D721Med (cell line): ENCODE results near the gene KNL1.

Experiments used
- DNase-seq: peaks from one replicate; pipeline ENCODE4 v3.0.0; 2011; ENCODE audit warnings: low spot score; ENCODE audit not compliant: insufficient read length
- FAIRE-seq: peaks from 2 replicates; lab custom pipeline; 2011; peaks lifted over from hg19 to GRCh38; lab: Jason Lieb, UNC
- TF ChIP-seq, protein P1 (sequence below): IDR thresholded peaks from 2 replicates; pipeline ENCODE4 v1.5.1; 2012; ENCODE audit warnings: mild to moderate bottlenecking, control low read depth; ENCODE audit not compliant: insufficient read depth; ENCODE audit errors: missing control alignments

The KNL1 gene, protein sequence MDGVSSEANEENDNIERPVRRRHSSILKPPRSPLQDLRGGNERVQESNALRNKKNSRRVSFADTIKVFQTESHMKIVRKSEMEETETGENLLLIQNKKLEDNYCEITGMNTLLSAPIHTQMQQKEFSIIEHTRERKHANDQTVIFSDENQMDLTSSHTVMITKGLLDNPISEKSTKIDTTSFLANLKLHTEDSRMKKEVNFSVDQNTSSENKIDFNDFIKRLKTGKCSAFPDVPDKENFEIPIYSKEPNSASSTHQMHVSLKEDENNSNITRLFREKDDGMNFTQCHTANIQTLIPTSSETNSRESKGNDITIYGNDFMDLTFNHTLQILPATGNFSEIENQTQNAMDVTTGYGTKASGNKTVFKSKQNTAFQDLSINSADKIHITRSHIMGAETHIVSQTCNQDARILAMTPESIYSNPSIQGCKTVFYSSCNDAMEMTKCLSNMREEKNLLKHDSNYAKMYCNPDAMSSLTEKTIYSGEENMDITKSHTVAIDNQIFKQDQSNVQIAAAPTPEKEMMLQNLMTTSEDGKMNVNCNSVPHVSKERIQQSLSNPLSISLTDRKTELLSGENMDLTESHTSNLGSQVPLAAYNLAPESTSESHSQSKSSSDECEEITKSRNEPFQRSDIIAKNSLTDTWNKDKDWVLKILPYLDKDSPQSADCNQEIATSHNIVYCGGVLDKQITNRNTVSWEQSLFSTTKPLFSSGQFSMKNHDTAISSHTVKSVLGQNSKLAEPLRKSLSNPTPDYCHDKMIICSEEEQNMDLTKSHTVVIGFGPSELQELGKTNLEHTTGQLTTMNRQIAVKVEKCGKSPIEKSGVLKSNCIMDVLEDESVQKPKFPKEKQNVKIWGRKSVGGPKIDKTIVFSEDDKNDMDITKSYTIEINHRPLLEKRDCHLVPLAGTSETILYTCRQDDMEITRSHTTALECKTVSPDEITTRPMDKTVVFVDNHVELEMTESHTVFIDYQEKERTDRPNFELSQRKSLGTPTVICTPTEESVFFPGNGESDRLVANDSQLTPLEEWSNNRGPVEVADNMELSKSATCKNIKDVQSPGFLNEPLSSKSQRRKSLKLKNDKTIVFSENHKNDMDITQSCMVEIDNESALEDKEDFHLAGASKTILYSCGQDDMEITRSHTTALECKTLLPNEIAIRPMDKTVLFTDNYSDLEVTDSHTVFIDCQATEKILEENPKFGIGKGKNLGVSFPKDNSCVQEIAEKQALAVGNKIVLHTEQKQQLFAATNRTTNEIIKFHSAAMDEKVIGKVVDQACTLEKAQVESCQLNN (N-terminal part only)

GRCh38 chr15:40593588-40594428 lies at the start of gene KNL1:
Gene KNL1, plus strand, starts transcription at chr15:40594249. Its CDS starts 8,683 bp downstream, at chr15:40602932.
- DNase-seq, result peak; percentile 54
- TF ChIP-seq, protein P1, sequence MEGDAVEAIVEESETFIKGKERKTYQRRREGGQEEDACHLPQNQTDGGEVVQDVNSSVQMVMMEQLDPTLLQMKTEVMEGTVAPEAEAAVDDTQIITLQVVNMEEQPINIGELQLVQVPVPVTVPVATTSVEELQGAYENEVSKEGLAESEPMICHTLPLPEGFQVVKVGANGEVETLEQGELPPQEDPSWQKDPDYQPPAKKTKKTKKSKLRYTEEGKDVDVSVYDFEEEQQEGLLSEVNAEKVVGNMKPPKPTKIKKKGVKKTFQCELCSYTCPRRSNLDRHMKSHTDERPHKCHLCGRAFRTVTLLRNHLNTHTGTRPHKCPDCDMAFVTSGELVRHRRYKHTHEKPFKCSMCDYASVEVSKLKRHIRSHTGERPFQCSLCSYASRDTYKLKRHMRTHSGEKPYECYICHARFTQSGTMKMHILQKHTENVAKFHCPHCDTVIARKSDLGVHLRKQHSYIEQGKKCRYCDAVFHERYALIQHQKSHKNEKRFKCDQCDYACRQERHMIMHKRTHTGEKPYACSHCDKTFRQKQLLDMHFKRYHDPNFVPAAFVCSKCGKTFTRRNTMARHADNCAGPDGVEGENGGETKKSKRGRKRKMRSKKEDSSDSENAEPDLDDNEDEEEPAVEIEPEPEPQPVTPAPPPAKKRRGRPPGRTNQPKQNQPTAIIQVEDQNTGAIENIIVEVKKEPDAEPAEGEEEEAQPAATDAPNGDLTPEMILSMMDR, result no peak
- no peak for FAIRE-seq

- TF ChIP-seq, protein P1, result no peak
- FAIRE-seq (no peak), DNase-seq (no peak)
Measured at GRCh38 chr15:40545457-40545856, 48.6 kb upstream of the KNL1 start.

GRCh38 chr15:40548610-40549009 lies 45.4 kb upstream of the KNL1 start:
- TF ChIP-seq, protein P1, result no peak
- no peak for DNase-seq
- FAIRE-seq, result no peak

- DNase-seq (no peak), FAIRE-seq (no peak)
- TF ChIP-seq, protein P1, result no peak
Measured at GRCh38 chr15:40549894-40550293, 44.2 kb upstream of the KNL1 start.

- no peak for FAIRE-seq
- DNase-seq, result no peak
- TF ChIP-seq, protein P1, result no peak
Measured at GRCh38 chr15:40550341-40551037, 43.6 kb upstream of the KNL1 start.
